Lung (tissue), 12 donors: ENCODE results near the gene SYN1. TPM values are rescaled to one million over a fixed set of nuclear protein-coding genes. Genes with fewer than 3 reads are reported as not detected.

ENCODE experiments used
- ATAC-seq: fragments of 200-7000 bp; cut with Tn5 transposase; one replicate; pipeline ENCODE4 v1.9.1; 2020; ENCODE audit warnings: moderate number of reproducible peaks; ENCODE audit not compliant: insufficient read depth, low FRiP score
- DNase-seq, 3 donors: peaks; one replicate each; pipeline ENCODE4 v3.0.0-alpha.2; 2013 to 2017
- H3K27ac ChIP-seq, 2 donors: one replicate each; pipeline ENCODE4 v1.5.1; 2013; ENCODE audit warnings: mild to moderate bottlenecking in 2 of 2, moderate library complexity in 2 of 2, control low read depth in 1 of 2, inconsistent platforms in 1 of 2, low read depth in 1 of 2, low read length in 1 of 2
- H3K27me3 ChIP-seq, 3 donors: one replicate each; pipeline ENCODE4 v1.5.1; 2013; ENCODE audit warnings: low read length in 2 of 3; ENCODE audit not compliant: control insufficient read depth in 3 of 3, insufficient read depth in 3 of 3
- H3K36me3 ChIP-seq, 4 donors: one replicate each; pipeline ENCODE4 v1.5.1; 2013; ENCODE audit warnings: low read length in 4 of 4, mild to moderate bottlenecking in 1 of 4, moderate library complexity in 1 of 4; ENCODE audit not compliant: control insufficient read depth in 4 of 4, insufficient read depth in 4 of 4
- H3K4me1 ChIP-seq, 5 donors: one replicate each; pipeline ENCODE4 v1.5.1; 2013; ENCODE audit warnings: low read length in 5 of 5, mild to moderate bottlenecking in 2 of 5, moderate library complexity in 1 of 5; ENCODE audit not compliant: control insufficient read depth in 5 of 5, insufficient read depth in 5 of 5
- H3K4me3 ChIP-seq: one replicate; pipeline ENCODE4 v1.5.1; 2013; ENCODE audit warnings: mild to moderate bottlenecking, control low read depth, moderate library complexity
- H3K9ac ChIP-seq, 2 donors: one replicate each; pipeline ENCODE4 v1.5.1; 2013; ENCODE audit warnings: low read length in 2 of 2, control low read depth in 1 of 2; ENCODE audit not compliant: insufficient read depth in 1 of 2
- H3K9me3 ChIP-seq, 4 donors: one replicate each; pipeline ENCODE4 v1.5.1; 2013; ENCODE audit warnings: low read length in 3 of 4, mild to moderate bottlenecking in 1 of 4, moderate library complexity in 1 of 4; ENCODE audit not compliant: control insufficient read depth in 4 of 4, insufficient read depth in 3 of 4
- WGBS, 2 donors: extraction: QIAGEN DNeasy Blood & Tissue Kit; methylation state at CpG; one replicate each; pipeline ENCODE4 v1.1.7; 2013; 5-methylcytosine and 5-hydroxymethylcytosine counted together
- polyA plus RNA-seq, 2 donors: library from polyadenylated mRNA; stranded (reverse); fragments of 200-250 nt; gene quantifications; one replicate each; pipeline ENCODE4 v1.2.1, GENCODE V29; 2013
- total RNA-seq, 2 donors: library from RNA; depleted of rRNA in 1 of 2; stranded (reverse); fragments of >200 nt in 1 of 2; gene quantifications; one replicate each; pipeline ENCODE4 v1.2.1, GENCODE V29; 2014 to 2021
- TF ChIP-seq, protein P1 (sequence below): IDR thresholded peaks from 2 replicates; pipeline ENCODE4 v1.5.1; 2012; ENCODE audit warnings: mild to moderate bottlenecking; ENCODE audit errors: control extremely low read depth, extremely low read depth
- donor health status: control.
- donor health status: control.
- donor health status: Bipolar disorder and iron deficiency.
- donor health status: healthy.
- donor health status: DM: yes; HTN: yes; CAD: no.

Gene SYN1
- total and polyA plus RNA-seq, 4 donors, result 0.11 to 4.5 (median 1.3) TPM

GRCh38 chrX:47590984-47591383 lies 28.7 kb downstream of the SYN1 start:
- no peak overlapping the region for H3K4me3 ChIP-seq
- TF ChIP-seq, protein P1, sequence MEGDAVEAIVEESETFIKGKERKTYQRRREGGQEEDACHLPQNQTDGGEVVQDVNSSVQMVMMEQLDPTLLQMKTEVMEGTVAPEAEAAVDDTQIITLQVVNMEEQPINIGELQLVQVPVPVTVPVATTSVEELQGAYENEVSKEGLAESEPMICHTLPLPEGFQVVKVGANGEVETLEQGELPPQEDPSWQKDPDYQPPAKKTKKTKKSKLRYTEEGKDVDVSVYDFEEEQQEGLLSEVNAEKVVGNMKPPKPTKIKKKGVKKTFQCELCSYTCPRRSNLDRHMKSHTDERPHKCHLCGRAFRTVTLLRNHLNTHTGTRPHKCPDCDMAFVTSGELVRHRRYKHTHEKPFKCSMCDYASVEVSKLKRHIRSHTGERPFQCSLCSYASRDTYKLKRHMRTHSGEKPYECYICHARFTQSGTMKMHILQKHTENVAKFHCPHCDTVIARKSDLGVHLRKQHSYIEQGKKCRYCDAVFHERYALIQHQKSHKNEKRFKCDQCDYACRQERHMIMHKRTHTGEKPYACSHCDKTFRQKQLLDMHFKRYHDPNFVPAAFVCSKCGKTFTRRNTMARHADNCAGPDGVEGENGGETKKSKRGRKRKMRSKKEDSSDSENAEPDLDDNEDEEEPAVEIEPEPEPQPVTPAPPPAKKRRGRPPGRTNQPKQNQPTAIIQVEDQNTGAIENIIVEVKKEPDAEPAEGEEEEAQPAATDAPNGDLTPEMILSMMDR, result no peak
- DNase-seq, result no peak
- H3K9me3 ChIP-seq, result no peaks in the 10 kb centered on the region
- H3K4me1 ChIP-seq, result no peaks in the 10 kb centered on the region
- ATAC-seq, result no peak
- no peak overlapping the region for H3K9ac ChIP-seq
- no peaks in the 10 kb centered on the region for H3K27me3 ChIP-seq
- H3K27ac ChIP-seq, result no peak overlapping the region
- no peaks in the 10 kb centered on the region for H3K36me3 ChIP-seq
- WGBS, 2 donors, result 80 to 89% methylated on average over 5 of the region's 5 CpGs

- DNase-seq, result no peak
- TF ChIP-seq, protein P1, result no peak
- H3K27me3 ChIP-seq, result no peaks in the 10 kb centered on the region
- 80 to 87% methylated on average over 14 to 16 of the region's 16 CpGs for WGBS, 2 donors
- no peak overlapping the region for H3K9ac ChIP-seq
- H3K9me3 ChIP-seq, result no peaks in the 10 kb centered on the region
- H3K4me1 ChIP-seq, result peaks cover 0 to 6% (median 0%) of the 10 kb centered on the region in 5 donors
- H3K4me3 ChIP-seq, result no peak overlapping the region
- H3K36me3 ChIP-seq, result peaks cover 0 to 4% (median 0%) of the 10 kb centered on the region in 4 donors
- H3K27ac ChIP-seq, result no peak overlapping the region
- no peak for ATAC-seq
These were observed 31.5 kb downstream of the SYN1 start for GRCh38 chrX:47587906-47588735.

DNA sequence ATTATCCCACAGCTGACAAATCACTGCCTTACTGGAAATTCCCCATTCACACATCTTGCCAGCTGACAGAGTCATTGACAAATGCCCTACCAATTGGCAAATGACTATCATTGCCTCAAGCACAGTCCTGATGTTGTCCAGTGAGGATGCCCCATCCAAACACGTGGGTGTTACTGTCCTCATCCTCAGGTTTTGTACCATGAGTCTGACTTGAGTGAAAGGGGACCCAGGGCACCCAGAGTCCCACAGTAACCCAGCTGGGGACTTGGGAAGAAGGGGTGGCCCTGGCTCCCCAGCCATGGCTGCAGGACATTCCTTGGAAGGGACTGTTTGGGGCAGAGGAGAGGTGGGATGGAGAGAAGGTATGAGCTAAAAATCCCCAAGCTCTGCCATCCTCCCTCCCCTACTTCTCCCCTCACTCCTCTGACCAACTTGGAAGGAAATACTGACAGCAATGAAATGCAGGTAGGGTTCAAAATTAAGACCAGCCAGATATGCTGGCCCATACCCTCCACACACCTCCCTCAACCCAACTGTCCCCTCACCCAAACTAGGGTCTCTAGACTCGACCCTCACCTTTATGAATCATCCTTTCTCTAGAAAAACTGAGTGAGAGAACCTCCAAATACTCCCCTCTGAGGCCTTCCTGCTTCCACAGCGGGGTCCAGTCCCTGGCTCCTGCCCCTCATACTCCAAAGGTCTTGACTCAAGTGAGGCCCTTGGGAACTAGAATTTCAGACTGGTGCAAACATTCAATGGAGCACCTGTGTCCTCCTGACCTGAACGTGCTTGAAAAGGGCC lies 32.4 kb downstream of the SYN1 start:
- Histone ChIP-seq H3K4me3 (no peak overlapping the region), H3K4me1 (peaks cover 0 to 6% (median 0%) of the 10 kb centered on the region in 5 donors), H3K36me3 (peaks cover 0 to 4% (median 0%) of the 10 kb centered on the region in 4 donors), H3K27ac (no peak overlapping the region), H3K9me3 (no peaks in the 10 kb centered on the region), H3K27me3 (no peaks in the 10 kb centered on the region), H3K9ac (no peak overlapping the region)
- ATAC-seq, result no peak
- WGBS, 2 donors, result 36 to 63% methylated on average over 4 of the region's 4 CpGs
- no peak for DNase-seq
- TF ChIP-seq, protein P1, result no peak
